ACHN (cell line): Measurements from ENCODE around the gene VTA1.
"Not testable (repeated sequence)": the region's sequence is repeated elsewhere in the genome, so short reads cannot be mapped to it uniquely, and the experiment has no call there.

Source experiments
- DNase-seq: peaks from one replicate; pipeline ENCODE4 v3.0.0-alpha.2; 2015
- in situ Hi-C: cut with HindIII; loops from 2 replicates; pipeline ENCODE4 v1.10.0; 2017; ENCODE audit warnings: low sequenced_read_pairs, low pct_ligation_motif_present, low pct_unique_long_range_greater_than_20kb

VTA1 gene

DNA sequence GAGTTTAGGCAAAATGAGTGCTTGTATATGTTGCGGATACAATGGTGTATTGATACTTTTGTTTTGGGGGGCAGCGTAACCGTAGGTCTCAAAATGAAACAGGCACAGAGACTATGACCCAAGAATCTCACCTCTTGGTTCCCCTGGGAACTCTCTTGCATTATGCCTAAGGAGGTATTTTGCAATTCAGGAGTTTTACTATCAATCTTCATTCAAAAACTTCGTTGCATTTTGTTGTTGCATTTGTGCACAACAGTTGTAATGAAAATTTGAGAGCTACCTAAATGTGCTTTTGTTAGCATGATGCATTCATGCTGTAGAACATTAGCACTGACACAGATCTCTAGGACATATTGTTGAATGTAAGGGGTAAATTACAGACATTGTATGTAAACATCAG is 18.2 kb downstream of the VTA1 start:
- in situ Hi-C loops, result no loop called here
- no peak for DNase-seq

DNA sequence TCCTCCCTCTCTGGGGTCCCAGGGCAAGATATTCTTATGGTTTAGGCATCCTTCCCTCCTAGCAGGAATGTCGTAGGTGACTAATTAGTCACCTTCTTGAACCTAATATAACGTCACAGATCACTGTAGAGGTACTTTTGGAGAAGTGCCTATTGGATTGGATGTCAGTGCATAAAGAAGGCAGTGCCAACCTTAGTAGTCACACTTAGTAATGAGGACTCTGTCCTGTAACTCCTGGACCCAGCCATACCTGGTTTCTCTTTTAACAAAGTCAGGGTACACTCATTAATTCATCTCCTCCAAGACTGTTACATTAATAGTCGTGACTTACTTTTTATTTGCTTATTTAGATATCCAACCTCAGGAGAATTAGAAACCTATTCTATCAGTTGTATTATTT is 20.0 kb downstream of the VTA1 start:
- no peak for DNase-seq
- in situ Hi-C loops, result no loop called here

- no peak for DNase-seq
- in situ Hi-C loops, result no loop called here
These were observed 20.4 kb downstream of the VTA1 start for GRCh38 chr6:142167486-142167885.

DNA sequence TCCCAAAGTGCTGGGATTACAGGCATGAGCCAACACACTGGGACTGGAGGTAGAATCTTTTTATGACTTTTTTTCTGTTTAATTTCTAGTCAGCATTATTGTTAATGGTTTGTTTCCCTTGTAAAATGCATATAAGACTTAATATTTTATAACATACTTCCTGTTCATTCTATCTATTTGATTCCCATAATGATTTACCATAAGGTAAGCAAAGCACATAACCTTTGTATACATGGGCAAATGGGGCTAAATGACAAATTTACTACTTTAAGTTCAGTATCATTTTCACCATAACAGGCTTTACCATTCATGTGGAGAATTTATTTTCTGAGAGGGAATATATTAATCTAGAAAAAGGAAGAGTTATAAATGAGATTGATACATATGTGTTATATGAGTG is 24.3 kb downstream of the VTA1 start:
- no peak for DNase-seq
- in situ Hi-C loops, result no loop called here

DNA sequence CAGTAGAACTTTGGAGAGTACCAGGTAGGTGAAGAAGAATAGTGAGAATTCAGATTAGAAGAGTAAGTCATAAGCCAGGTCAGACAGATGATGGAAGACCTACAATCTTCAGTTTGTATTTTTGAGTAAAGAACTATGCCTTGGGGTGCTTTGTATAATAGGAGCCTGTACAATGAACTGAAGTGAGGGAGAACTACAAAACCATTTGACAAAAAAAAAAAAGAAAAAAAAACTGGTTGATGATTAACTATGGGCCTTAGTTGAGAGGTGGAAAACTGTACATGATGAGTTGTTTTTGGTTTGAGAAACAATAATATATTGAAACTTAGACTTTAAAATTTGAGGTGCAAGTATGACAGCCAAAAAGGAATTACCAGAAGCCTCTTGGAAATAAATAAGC is 25.7 kb downstream of the VTA1 start:
- in situ Hi-C loops, result no loop called here
- DNase-seq, result no peak

- in situ Hi-C loops, result no loop called here
These were observed 26.9 kb downstream of the VTA1 start for GRCh38 chr6:142173980-142174379.

GRCh38 chr6:142174703-142175102 is 27.6 kb downstream of the VTA1 start:
- no peak for DNase-seq

More at GRCh38 chr6:142173980-142174379, 26.9 kb downstream of the VTA1 start:
- no peak for DNase-seq

DNA sequence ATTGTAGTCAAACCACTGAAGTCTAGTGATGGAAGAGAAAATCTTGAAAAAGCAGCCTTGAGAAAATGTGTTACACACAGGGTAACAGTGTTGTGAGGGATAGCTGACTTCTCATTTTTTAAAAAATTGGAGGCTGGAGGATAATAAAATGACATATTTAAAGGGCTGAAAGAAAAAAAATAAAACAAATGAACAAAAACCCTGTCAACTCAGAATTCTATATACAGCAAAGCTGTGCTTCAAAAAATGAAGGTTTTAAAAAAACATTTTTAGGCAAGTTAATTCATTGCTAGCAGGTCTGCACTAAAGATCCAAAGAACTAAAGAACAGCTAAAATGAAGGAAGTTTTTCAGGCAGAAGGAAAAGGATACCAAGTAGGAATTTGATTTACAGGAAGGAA is 31.1 kb downstream of the VTA1 start:
- in situ Hi-C loops, result no loop called here
- no peak for DNase-seq

More at GRCh38 chr6:142174703-142175102, 27.6 kb downstream of the VTA1 start:
- in situ Hi-C loops, result no loop called here

DNA sequence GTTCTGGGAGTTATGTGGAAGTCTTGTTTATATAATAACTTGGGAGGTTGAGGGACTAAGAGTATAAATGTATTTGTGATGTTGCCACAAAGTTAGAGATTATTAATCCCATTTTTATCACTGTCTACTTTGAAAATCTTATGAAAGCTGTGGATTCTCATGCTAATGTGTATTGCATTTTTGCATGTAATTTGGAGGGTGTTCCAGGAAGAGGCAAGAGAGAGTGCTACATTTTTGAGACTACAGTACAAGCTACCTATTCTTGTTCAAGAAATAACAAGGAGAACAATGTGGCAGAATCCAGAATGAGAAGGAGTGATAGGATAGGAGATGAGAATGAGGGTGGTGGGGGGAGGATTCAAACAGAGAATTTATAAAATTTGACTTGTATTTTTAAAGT is 34.9 kb downstream of the VTA1 start:
- in situ Hi-C loops, result no loop called here
- no peak for DNase-seq

GRCh38 chr6:142183351-142183750 is 36.3 kb downstream of the VTA1 start:
- in situ Hi-C loops, result no loop called here

GRCh38 chr6:142184307-142184706 is 37.2 kb downstream of the VTA1 start:
- DNase-seq, result no peak
- in situ Hi-C loops, result no loop called here

More at GRCh38 chr6:142183351-142183750, 36.3 kb downstream of the VTA1 start:
- no peak for DNase-seq

DNA sequence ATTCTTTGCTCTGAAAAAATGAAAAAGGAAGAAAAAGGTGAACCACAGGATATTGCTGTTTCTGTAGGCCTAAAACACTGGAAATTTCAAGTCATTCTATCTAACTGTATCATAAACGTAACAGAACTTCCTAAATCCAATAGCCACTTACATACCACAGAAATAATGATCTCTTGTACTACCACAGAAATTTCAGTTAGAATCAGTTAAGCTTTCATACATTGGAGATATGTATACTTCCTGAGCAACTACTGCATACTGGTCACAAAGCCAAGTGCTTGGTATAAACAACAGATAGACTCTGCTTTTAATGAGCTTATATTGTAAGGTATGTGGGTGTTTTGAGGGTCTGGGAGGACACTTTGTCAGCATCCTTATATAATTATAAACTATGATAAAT is 38.6 kb downstream of the VTA1 start:
- DNase-seq, result no peak
- in situ Hi-C loops, result no loop called here

- DNase-seq, result no peak
- in situ Hi-C loops, result no loop called here
These were observed 40.1 kb downstream of the VTA1 start for GRCh38 chr6:142187209-142187608.

DNA sequence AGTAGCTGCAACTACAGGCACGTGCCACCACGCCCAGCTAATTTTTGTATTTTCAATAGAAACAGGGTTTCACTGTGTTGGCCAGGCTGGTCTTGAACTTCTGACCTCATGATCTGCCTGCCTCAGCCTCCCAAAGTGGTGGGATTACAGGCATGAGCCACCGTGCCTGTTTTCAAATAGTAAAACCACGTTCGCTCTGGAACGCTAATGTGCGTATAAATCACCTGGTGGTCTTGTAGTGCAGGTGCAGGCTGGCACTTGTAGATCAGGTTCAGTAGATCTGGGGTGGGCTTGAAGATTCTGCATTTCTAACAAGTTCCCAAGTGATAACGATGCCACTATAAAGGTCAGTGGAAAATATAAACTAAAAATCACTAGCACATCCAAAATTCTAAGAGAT is 41.3 kb downstream of the VTA1 start:
- DNase-seq, in situ Hi-C loops: not testable (repeated sequence)

- no peak for DNase-seq
- in situ Hi-C loops, result no loop called here
These were observed 42.0 kb downstream of the VTA1 start for GRCh38 chr6:142189057-142189456.

DNA sequence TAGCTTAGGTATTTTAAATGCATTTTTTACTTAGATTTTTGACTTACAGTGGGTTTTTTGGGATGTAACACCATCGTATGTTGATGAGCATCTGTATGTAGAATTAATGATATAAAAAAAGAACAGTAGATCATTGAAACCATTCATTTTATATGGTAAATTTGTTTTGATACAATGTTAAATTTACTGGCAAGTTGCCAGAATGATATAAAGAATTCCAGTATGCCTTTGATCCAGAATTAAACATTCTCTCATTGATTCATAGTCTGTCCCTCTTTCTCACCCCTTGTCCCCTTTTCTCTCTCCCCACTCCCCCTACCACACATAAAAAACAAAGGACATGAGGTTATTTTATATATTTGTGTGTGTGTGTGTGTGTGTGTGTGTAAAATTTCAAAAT is 45.3 kb downstream of the VTA1 start:
- in situ Hi-C loops, result no loop called here
- DNase-seq, result no peak

- in situ Hi-C loops, result no loop called here
- DNase-seq, result no peak
These were observed 46.6 kb downstream of the VTA1 start for GRCh38 chr6:142193621-142194020.

DNA sequence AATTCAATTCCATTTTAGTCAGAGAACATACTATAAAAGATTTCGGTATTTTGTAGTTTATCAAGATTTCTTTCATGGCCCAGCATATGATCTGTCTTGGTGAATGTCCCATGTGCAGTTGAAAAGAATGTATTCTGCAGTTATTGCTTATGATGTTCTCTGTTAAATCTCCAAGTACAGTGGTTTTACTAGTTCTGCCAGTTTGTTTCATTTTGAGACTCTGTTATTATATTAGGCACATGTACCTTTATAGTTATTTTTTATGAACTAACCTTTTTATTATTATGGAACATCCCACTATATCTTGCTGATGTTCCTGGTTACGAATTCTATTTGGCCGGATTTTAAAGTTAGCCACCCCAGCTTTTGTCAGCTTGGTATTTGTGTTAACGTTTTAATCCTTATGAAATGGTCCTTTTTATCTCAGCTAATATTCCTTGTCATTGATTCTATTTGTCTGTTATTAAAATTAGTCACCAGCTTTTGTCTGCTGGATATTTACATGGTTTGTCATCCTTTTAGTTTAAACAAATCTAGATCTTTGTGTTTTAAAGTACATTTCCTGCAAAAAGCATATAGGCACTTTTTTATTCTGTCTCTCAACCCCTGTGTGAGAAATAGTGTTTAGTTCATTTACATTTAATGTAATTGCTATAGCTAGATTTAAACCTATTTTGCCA is 48.9 kb downstream of the VTA1 start:
- DNase-seq, result no peak
- in situ Hi-C loops, result no loop called here

DNA sequence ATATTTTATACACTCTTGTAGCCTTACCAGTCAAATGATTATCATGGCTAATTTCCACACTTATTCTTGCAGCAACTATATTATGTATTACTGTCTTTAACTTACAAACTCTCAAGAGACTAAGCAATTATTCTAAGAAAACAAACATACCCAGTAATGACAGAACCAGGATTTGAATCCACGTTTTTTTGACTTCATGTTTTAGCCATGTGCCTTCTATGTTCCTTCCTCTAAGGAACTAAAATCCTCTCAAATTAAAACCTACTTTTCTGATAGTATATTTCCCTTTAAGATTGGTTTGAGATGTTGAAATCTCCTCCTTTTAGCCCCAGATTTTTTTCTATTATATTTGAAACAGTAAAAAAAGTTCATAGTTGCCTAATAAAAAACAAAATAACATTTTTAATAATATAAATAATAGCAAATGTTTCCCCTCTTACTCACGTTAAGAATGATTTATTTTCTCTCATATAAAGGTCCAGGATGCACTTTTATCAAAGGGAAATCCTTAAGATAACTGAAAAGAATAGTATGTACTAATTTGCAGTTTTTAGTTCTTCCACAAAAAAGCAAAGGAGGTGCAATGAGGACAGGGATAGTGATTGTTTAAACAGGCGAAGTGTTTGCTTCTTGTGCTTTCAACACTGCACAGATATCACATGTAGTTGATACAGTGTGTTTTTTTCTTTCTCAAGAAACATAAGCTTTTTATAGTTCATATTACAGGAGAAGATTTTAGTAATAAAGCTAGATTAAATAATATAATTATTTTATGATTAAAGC is 54.0 kb downstream of the VTA1 start:
- DNase-seq, result no peak
- in situ Hi-C loops, result no loop called here

DNA sequence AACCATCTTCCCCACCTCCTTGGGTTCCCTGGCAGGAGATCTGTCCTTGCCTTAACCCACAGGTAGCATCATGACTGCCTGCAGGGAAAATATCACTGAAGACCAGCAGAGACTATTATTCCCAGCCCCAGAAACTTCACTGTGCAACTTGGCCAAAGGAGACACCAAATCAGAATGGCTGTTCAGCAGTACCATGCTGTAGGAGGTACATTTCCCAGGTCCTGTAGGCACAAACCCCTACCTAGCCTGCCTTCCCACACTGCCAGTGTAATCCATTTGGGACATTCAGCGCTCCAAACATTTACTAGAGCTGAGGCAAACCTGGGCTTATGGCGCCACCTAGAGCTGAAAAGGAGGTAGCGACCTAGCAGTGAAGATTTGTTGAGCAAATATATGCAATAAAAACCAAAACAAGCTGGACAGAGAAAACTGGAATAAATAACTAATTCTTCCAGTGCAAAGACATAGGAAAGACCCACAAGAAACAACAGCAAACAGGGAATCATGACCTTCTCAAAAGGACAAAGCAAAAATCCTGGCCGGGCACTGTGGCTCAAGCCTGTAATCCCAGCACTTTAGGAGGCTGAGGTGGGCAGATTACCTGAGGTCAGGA is 60.3 kb downstream of the VTA1 start:
- peak; percentile 46 for DNase-seq
- in situ Hi-C loops, result no loop called here
